K562 (cell line): ENCODE data around the gene RPL38. TPM values are rescaled to one million over a fixed set of nuclear protein-coding genes. Genes with fewer than 3 reads are reported as not detected.

Source experiments
- BRD4 ChIP-seq: fragments of 200-600 bp; sonication (generic); IDR thresholded peaks from 2 replicates; pipeline ENCODE4 v1.6.1; 2017; ENCODE audit warnings: inconsistent platforms
- CBX2 ChIP-seq: fragments of 200-600 bp; sonication (generic); IDR thresholded peaks from one replicate; pipeline ENCODE4 v1.6.1; 2012; ENCODE audit warnings: mild to moderate bottlenecking, low read length, inconsistent platforms; ENCODE audit not compliant: insufficient read depth, poor library complexity, severe bottlenecking
- DMBX1 ChIP-seq: fragments of 250-450 bp; sonication (Bioruptor Pico); IDR thresholded peaks from 2 replicates; pipeline ENCODE4 v1.8.0; 2022; ENCODE audit warnings: inconsistent platforms, mild to moderate bottlenecking, moderate library complexity, borderline replicate concordance
- GTF2A2 ChIP-seq: IDR thresholded peaks from 2 replicates; pipeline ENCODE4 v1.6.1; 2016; ENCODE audit warnings: mild to moderate bottlenecking, missing genetic modification characterization, missing compliant biosample characterization
- HDAC3 ChIP-seq: fragments of 450-650 bp; IDR thresholded peaks from 2 replicates; pipeline ENCODE4 v1.6.1; 2018; ENCODE audit warnings: borderline replicate concordance, mild to moderate bottlenecking, moderate library complexity; ENCODE audit not compliant: partially characterized antibody
- MEF2A ChIP-seq: IDR thresholded peaks from 2 replicates; pipeline ENCODE4 v1.6.1; 2011; ENCODE audit warnings: low read depth, mild to moderate bottlenecking, low read length, moderate library complexity; ENCODE audit not compliant: control insufficient read depth
- MIER1 ChIP-seq: fragments of 450-650 bp; IDR thresholded peaks from 2 replicates; pipeline ENCODE4 v1.6.1; 2016; ENCODE audit warnings: antibody characterized with exemption, mild to moderate bottlenecking, low read depth
- NFIC ChIP-seq: fragments of 450-650 bp; IDR thresholded peaks from 2 replicates; pipeline ENCODE4 v1.6.1; 2017; ENCODE audit warnings: mild to moderate bottlenecking, inconsistent platforms
- TCF3 ChIP-seq: sonication (generic); formaldehyde crosslinking; IDR thresholded peaks from 2 replicates; pipeline ENCODE4 v1.4.0; 2020; ENCODE audit warnings: mild to moderate bottlenecking, missing genetic modification reagents
- TCF7 ChIP-seq: sonication (generic); IDR thresholded peaks from 2 replicates; pipeline ENCODE4 v1.6.1; 2016; ENCODE audit warnings: antibody characterized with exemption, borderline replicate concordance
- ZNF444 ChIP-seq: fragments of 250-450 bp; sonication (Bioruptor Pico); IDR thresholded peaks from 2 replicates; pipeline ENCODE4 v1.4.0; 2020; ENCODE audit warnings: mild to moderate bottlenecking, moderate library complexity
- ZNF695 ChIP-seq: fragments of 450-650 bp; formaldehyde crosslinking; IDR thresholded peaks from 2 replicates; pipeline ENCODE4 v1.4.0; 2020; ENCODE audit warnings: mild to moderate bottlenecking, moderate library complexity
- ZNF785 ChIP-seq: fragments of 250-450 bp; sonication (Bioruptor Pico); IDR thresholded peaks from 2 replicates; pipeline ENCODE4 v1.4.0; 2020; ENCODE audit warnings: mild to moderate bottlenecking
- ZSCAN29 ChIP-seq: fragments of 450-650 bp; IDR thresholded peaks from 2 replicates; pipeline ENCODE4 v1.6.1; 2017
- polyA plus RNA-seq, 8 experiments: library from polyadenylated mRNA; depleted of rRNA in 4 of 8; stranded (reverse) in 5 of 8; unstranded in 3 of 8; fragments of >200 nt; fragmentation: Nextera tagmentation in 2 of 8; fragmentation: Illumina TruSeq in 1 of 8; extraction: Ambion mirVana in 2 of 8; extraction: Trizol in 1 of 8; gene quantifications; 2 replicates each; pipeline versions ENCODE4 v1.2.1 to v1.2.3, GENCODE V29; 2011 to 2014; ENCODE audit warnings: inconsistent platforms in 1 of 8, missing spikeins in 1 of 8
- total RNA-seq, 7 experiments: library from RNA; depleted of rRNA in 6 of 7; stranded (reverse); fragments of >200 nt in 6 of 7; fragmentation: Illumina TruSeq in 2 of 7; extraction: Trizol in 2 of 7; gene quantifications; 2 replicates each; pipeline versions ENCODE4 v1.2.1 to v1.2.3, GENCODE V29; 2011 to 2021; ENCODE audit warnings: low replicate concordance in 1 of 7
- TF ChIP-seq, protein P1 (sequence below): sonication (generic); formaldehyde crosslinking; IDR thresholded peaks from 2 replicates; pipeline ENCODE4 v1.4.0; 2020; ENCODE audit warnings: mild to moderate bottlenecking, missing genetic modification reagents
- TF ChIP-seq, protein P2 (sequence below): fragments of 200-800 bp; sonication (Bioruptor generic); IDR thresholded peaks from 2 replicates; pipeline ENCODE4 v1.6.1; 2017; ENCODE audit warnings: missing genetic modification characterization, missing compliant biosample characterization
- TF ChIP-seq, protein P3 (sequence below): fragments of 450-650 bp; IDR thresholded peaks from 2 replicates; pipeline ENCODE4 v1.6.1; 2018; ENCODE audit warnings: mild to moderate bottlenecking, low read depth; ENCODE audit not compliant: partially characterized antibody
- TF ChIP-seq, protein P4 (sequence below): fragments of 450-650 bp; conservative IDR thresholded peaks from 2 replicates; pipeline ENCODE4 v1.6.1; 2016; ENCODE audit warnings: missing genetic modification characterization, low read depth, mild to moderate bottlenecking, missing compliant biosample characterization, moderate library complexity
- TF ChIP-seq, protein P5 (sequence below): fragments of 200-400 bp; formaldehyde crosslinking; IDR thresholded peaks from 2 replicates; pipeline ENCODE4 v1.6.1; 2017; ENCODE audit warnings: mild to moderate bottlenecking, low read depth, low read length, moderate library complexity

The RPL38 gene
- total and polyA plus RNA-seq, 9 of the 15 experiments (the other 6 are each of a cell fraction or from before 2014, with no cell fraction given), result 1,224 to 3,864 (median 1,939) TPM

DNA sequence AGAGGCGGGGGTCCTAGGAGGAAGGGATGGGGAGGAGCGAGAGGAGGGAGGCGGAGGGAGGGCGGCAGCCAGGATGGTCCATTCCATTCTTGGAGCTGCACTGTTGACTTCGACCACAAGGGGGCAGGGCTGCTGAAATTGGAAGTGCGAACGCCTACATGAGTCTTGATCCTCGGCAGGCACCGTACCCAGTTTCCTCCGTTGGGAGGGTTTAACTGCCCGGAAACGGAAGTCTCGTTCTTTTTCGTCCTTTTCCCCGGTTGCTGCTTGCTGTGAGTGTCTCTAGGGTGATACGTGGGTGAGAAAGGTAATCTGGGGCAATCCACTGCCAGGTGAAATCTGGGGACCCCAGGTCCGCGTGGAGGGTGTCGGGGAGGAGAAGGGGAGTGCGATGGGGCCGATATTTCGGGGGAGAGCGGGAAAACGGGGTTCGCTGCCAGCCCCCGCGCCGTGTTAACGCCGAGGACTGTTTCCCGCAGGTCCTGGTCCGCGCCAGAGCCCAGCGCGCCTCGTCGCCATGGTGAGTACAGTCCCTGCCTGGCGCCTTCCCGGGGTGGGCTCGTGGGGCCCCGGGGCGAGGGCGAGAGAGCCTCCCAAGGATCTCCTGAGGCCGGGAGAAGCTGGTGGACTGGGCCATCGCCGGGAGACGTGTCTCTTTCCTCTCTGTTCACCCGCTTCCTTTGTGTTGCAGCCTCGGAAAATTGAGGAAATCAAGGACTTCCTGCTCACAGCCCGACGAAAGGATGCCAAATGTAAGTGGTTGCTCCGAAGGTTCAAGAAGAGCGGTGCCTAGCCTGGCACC is at the start of gene RPL38 (continued):
- TF ChIP-seq, protein P1, sequence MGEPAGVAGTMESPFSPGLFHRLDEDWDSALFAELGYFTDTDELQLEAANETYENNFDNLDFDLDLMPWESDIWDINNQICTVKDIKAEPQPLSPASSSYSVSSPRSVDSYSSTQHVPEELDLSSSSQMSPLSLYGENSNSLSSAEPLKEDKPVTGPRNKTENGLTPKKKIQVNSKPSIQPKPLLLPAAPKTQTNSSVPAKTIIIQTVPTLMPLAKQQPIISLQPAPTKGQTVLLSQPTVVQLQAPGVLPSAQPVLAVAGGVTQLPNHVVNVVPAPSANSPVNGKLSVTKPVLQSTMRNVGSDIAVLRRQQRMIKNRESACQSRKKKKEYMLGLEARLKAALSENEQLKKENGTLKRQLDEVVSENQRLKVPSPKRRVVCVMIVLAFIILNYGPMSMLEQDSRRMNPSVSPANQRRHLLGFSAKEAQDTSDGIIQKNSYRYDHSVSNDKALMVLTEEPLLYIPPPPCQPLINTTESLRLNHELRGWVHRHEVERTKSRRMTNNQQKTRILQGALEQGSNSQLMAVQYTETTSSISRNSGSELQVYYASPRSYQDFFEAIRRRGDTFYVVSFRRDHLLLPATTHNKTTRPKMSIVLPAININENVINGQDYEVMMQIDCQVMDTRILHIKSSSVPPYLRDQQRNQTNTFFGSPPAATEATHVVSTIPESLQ (CRISPR knock-in tag), result peak; percentile 77; the same call in 1 of the 2 replicates
- peak; percentile 55 for TF ChIP-seq HDAC3
- TF ChIP-seq CBX2, result no peak
- TF ChIP-seq, protein P2, sequence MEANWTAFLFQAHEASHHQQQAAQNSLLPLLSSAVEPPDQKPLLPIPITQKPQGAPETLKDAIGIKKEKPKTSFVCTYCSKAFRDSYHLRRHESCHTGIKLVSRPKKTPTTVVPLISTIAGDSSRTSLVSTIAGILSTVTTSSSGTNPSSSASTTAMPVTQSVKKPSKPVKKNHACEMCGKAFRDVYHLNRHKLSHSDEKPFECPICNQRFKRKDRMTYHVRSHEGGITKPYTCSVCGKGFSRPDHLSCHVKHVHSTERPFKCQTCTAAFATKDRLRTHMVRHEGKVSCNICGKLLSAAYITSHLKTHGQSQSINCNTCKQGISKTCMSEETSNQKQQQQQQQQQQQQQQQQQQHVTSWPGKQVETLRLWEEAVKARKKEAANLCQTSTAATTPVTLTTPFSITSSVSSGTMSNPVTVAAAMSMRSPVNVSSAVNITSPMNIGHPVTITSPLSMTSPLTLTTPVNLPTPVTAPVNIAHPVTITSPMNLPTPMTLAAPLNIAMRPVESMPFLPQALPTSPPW (CRISPR knock-in tag), result peak; percentile 79
- peak; percentile 67; the same call in 1 of the 2 replicates for TF ChIP-seq GTF2A2 (tag)
- TF ChIP-seq, protein P3, sequence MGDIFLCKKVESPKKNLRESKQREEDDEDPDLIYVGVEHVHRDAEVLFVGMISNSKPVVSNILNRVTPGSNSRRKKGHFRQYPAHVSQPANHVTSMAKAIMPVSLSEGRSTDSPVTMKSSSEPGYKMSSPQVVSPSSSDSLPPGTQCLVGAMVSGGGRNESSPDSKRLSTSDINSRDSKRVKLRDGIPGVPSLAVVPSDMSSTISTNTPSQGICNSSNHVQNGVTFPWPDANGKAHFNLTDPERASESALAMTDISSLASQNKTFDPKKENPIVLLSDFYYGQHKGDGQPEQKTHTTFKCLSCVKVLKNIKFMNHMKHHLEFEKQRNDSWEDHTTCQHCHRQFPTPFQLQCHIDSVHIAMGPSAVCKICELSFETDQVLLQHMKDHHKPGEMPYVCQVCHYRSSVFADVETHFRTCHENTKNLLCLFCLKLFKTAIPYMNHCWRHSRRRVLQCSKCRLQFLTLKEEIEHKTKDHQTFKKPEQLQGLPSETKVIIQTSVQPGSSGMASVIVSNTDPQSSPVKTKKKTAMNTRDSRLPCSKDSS, result no peak
- TF ChIP-seq MIER1, result no peak
- TF ChIP-seq, protein P4, sequence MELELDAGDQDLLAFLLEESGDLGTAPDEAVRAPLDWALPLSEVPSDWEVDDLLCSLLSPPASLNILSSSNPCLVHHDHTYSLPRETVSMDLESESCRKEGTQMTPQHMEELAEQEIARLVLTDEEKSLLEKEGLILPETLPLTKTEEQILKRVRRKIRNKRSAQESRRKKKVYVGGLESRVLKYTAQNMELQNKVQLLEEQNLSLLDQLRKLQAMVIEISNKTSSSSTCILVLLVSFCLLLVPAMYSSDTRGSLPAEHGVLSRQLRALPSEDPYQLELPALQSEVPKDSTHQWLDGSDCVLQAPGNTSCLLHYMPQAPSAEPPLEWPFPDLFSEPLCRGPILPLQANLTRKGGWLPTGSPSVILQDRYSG, result no peak
- no peak for TF ChIP-seq MEF2A
- peak; percentile 71 for TF ChIP-seq NFIC
- no peak for TF ChIP-seq ZNF785
- TF ChIP-seq DMBX1, result no peak
- peak; percentile 96 for TF ChIP-seq BRD4
- TF ChIP-seq, protein P5, sequence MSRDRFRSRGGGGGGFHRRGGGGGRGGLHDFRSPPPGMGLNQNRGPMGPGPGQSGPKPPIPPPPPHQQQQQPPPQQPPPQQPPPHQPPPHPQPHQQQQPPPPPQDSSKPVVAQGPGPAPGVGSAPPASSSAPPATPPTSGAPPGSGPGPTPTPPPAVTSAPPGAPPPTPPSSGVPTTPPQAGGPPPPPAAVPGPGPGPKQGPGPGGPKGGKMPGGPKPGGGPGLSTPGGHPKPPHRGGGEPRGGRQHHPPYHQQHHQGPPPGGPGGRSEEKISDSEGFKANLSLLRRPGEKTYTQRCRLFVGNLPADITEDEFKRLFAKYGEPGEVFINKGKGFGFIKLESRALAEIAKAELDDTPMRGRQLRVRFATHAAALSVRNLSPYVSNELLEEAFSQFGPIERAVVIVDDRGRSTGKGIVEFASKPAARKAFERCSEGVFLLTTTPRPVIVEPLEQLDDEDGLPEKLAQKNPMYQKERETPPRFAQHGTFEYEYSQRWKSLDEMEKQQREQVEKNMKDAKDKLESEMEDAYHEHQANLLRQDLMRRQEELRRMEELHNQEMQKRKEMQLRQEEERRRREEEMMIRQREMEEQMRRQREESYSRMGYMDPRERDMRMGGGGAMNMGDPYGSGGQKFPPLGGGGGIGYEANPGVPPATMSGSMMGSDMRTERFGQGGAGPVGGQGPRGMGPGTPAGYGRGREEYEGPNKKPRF, result no peak
- TF ChIP-seq ZNF695 (CRISPR knock-in tag), result no peak
- no peak for TF ChIP-seq ZSCAN29
- TF ChIP-seq ZNF444 (CRISPR knock-in tag), result no peak
- TF ChIP-seq TCF7, result peak; percentile 79; the same call in 1 of the 2 replicates
- TF ChIP-seq TCF3 (CRISPR knock-in tag), result peak; percentile 5; the same call in 1 of the 2 replicates
